K562 (cell line): ENCODE results near the gene IPO7. TPM values are rescaled to one million over a fixed set of nuclear protein-coding genes. Genes with fewer than 3 reads are reported as not detected.

Experiments used
- AFF1 ChIP-seq, 2 experiments: fragments of 450-650 bp; IDR thresholded peaks; 2 replicates each; pipeline ENCODE4 v1.6.1; 2018; ENCODE audit warnings: mild to moderate bottlenecking in 2 of 2, low read depth in 1 of 2; ENCODE audit not compliant: partially characterized antibody in 2 of 2
- DLX4 ChIP-seq: fragments of 250-450 bp; sonication (Bioruptor Pico); IDR thresholded peaks from 2 replicates; pipeline ENCODE4 v1.6.1; 2021; ENCODE audit warnings: mild to moderate bottlenecking
- E2F8 ChIP-seq: fragments of 450-650 bp; IDR thresholded peaks from 2 replicates; pipeline ENCODE4 v1.7.1; 2018; ENCODE audit warnings: mild to moderate bottlenecking, low read depth; ENCODE audit not compliant: partially characterized antibody
- GABPB1 ChIP-seq: sonication (generic); formaldehyde crosslinking; IDR thresholded peaks from 2 replicates; pipeline ENCODE4 v1.8.0; 2022; ENCODE audit warnings: mild to moderate bottlenecking, missing genetic modification reagents
- GATAD2B ChIP-seq: fragments of 450-650 bp; IDR thresholded peaks from 2 replicates; pipeline ENCODE4 v1.6.1; 2017; ENCODE audit warnings: mild to moderate bottlenecking, borderline replicate concordance
- HMGXB4 ChIP-seq: sonication (generic); formaldehyde crosslinking; IDR thresholded peaks from 2 replicates; pipeline ENCODE4 v1.8.1; 2023; ENCODE audit warnings: mild to moderate bottlenecking, missing genetic modification reagents
- MECOM ChIP-seq: fragments of 250-450 bp; sonication (Bioruptor Pico); IDR thresholded peaks from 2 replicates; pipeline ENCODE4 v1.8.0; 2022; ENCODE audit warnings: inconsistent platforms
- NFIC ChIP-seq: fragments of 450-650 bp; IDR thresholded peaks from 2 replicates; pipeline ENCODE4 v1.6.1; 2017; ENCODE audit warnings: mild to moderate bottlenecking, inconsistent platforms
- RNF2 ChIP-seq: sonication (generic); IDR thresholded peaks from 2 replicates; pipeline ENCODE4 v1.6.1; 2016
- SETDB1 ChIP-seq: IDR thresholded peaks from one replicate; pipeline ENCODE4 v1.6.1; 2012; ENCODE audit warnings: low read length, control low read depth, inconsistent platforms
- TOE1 ChIP-seq, 2 experiments: fragments of 450-650 bp in 1 of 2; sonication (generic) in 1 of 2; formaldehyde crosslinking in 1 of 2; IDR thresholded peaks; 2 replicates each; pipeline versions ENCODE4 v1.7.1 to v1.8.0; 2016 to 2022; ENCODE audit warnings: borderline replicate concordance in 2 of 2, mild to moderate bottlenecking in 2 of 2, antibody characterized with exemption in 1 of 2, inconsistent platforms in 1 of 2, low read depth in 1 of 2, missing genetic modification reagents in 1 of 2, moderate library complexity in 1 of 2
- U2AF1 ChIP-seq: fragments of 200-400 bp; formaldehyde crosslinking; optimal IDR thresholded peaks from 2 replicates; pipeline ENCODE3; 2017; ENCODE audit warnings: mild to moderate bottlenecking, low read depth, low read length, moderate library complexity
- ZNF12 ChIP-seq: sonication (generic); formaldehyde crosslinking; IDR thresholded peaks from 2 replicates; pipeline ENCODE4 v1.4.0; 2020; ENCODE audit warnings: mild to moderate bottlenecking, missing genetic modification reagents
- ZNF316 ChIP-seq: fragments of 450-650 bp; IDR thresholded peaks from 2 replicates; pipeline ENCODE4 v1.6.1; 2016
- ZNF778 ChIP-seq: fragments of 450-650 bp; formaldehyde crosslinking; IDR thresholded peaks from 2 replicates; pipeline ENCODE4 v1.4.0; 2020; ENCODE audit warnings: mild to moderate bottlenecking, moderate library complexity
- polyA plus RNA-seq, 8 experiments: library from polyadenylated mRNA; depleted of rRNA in 4 of 8; stranded (reverse) in 5 of 8; unstranded in 3 of 8; fragments of >200 nt; fragmentation: Nextera tagmentation in 2 of 8; fragmentation: Illumina TruSeq in 1 of 8; extraction: Ambion mirVana in 2 of 8; extraction: Trizol in 1 of 8; gene quantifications; 2 replicates each; pipeline versions ENCODE4 v1.2.1 to v1.2.3, GENCODE V29; 2011 to 2014; ENCODE audit warnings: inconsistent platforms in 1 of 8, missing spikeins in 1 of 8
- total RNA-seq, 7 experiments: library from RNA; depleted of rRNA in 6 of 7; stranded (reverse); fragments of >200 nt in 6 of 7; fragmentation: Illumina TruSeq in 2 of 7; extraction: Trizol in 2 of 7; gene quantifications; 2 replicates each; pipeline versions ENCODE4 v1.2.1 to v1.2.3, GENCODE V29; 2011 to 2021; ENCODE audit warnings: low replicate concordance in 1 of 7

IPO7 gene
- total and polyA plus RNA-seq, 9 of the 15 experiments (the other 6 are each of a cell fraction or from before 2014, with no cell fraction given) = 23.6 to 138 (median 110) TPM

GRCh38 chr11:9384535-9385326, at the start of gene IPO7 (continued):
- TF ChIP-seq AFF1 (IDR thresholded peaks at IDR 0.05; ENCODE audit: low read depth in 1 of 2, partially characterized antibody in 2 of 2) (peak in 1 of 2 experiments; percentile 73), ZNF778 (CRISPR knock-in tag) (no peak), GATAD2B (no peak), SETDB1 (no peak), TOE1 (IDR thresholded peaks at IDR 0.05; ENCODE audit: borderline replicate concordance) (no peak), TOE1 (CRISPR knock-in tag; IDR thresholded peaks at IDR 0.05; ENCODE audit: borderline replicate concordance, low read depth) (no peak), U2AF1 (peak; percentile 99), DLX4 (CRISPR knock-in tag) (no peak), E2F8 (peak; percentile 89), MECOM (CRISPR knock-in tag) (no peak), RNF2 (peak; percentile 71; the same call in 1 of the 2 replicates), NFIC (peak; percentile 56), ZNF316 (0 out of 2 replicates have a peak, but pooled peaks have one; percentile 14), HMGXB4 (CRISPR knock-in tag) (0 out of 2 replicates have a peak, but pooled peaks have one; percentile 62), GABPB1 (CRISPR knock-in tag) (peak; percentile 97), ZNF12 (CRISPR knock-in tag) (no peak; the same call in 1 of the 2 replicates)
